ENCODE results near the gene PIAS3.

GRCh38 chr1:145846201-145846612 is 12.7 kb downstream of the PIAS3 start:
- peak; percentile 57 for TF ChIP-seq CTCF (IDR thresholded peaks at IDR 0.05; ENCODE audit: poor library complexity)
- no peak for TF ChIP-seq EZH2phosphoT487 (IDR thresholded peaks at IDR 0.05; ENCODE audit: low read depth, severe bottlenecking, unreplicated experiment)
- TF ChIP-seq EZH2 (IDR thresholded peaks at IDR 0.05; ENCODE audit: borderline replicate concordance): no peak

Measured in hepatocyte (in vitro differentiated cells).